T47D (cell line): ENCODE results near the gene SAMD14.

Experiments
- DNase-seq, 2 experiments: peaks; one replicate each; pipeline versions ENCODE4 v3.0.0 to v3.0.0-alpha.2; 2011 to 2012; ENCODE audit warnings: low read depth in 1 of 2, low spot score in 1 of 2
- JUND ChIP-seq: IDR thresholded peaks from 2 replicates; pipeline ENCODE4 v1.6.1; 2012; ENCODE audit warnings: low read depth
- in situ Hi-C: cut with HindIII; loops from 2 replicates; pipeline ENCODE4 v1.10.0; 2016; ENCODE audit warnings: low sequenced_read_pairs, low pct_unique_long_range_greater_than_20kb

SAMD14 gene

GRCh38 chr17:50106393-50107131 lies 23.4 kb downstream of the SAMD14 start:
- DNase-seq, result no peak
- TF ChIP-seq JUND, result no peak
- in situ Hi-C loops, result no loop called here

GRCh38 chr17:50105811-50106210 lies 24.1 kb downstream of the SAMD14 start:
- DNase-seq, result no peak
- TF ChIP-seq JUND, result no peak
- in situ Hi-C loops, result no loop called here

GRCh38 chr17:50103941-50104340 lies 26.0 kb downstream of the SAMD14 start:
- DNase-seq, result no peak
- in situ Hi-C loops, result no loop called here
- TF ChIP-seq JUND, result no peak

- in situ Hi-C loops, result no loop called here
- no peak for DNase-seq
- TF ChIP-seq JUND, result no peak
Measured at GRCh38 chr17:50103252-50103651, 26.7 kb downstream of the SAMD14 start.

- peak in 1 of 2 experiments; percentile 35 for DNase-seq
- TF ChIP-seq JUND, result no peak
- in situ Hi-C loops, result no loop called here
Measured at GRCh38 chr17:50102164-50102991, 27.6 kb downstream of the SAMD14 start.

- in situ Hi-C loops, result no loop called here
- no peak for TF ChIP-seq JUND
- DNase-seq, result no peak
Measured at GRCh38 chr17:50101346-50102163, 28.4 kb downstream of the SAMD14 start.

- DNase-seq, result no peak
- in situ Hi-C loops, result no loop called here
- TF ChIP-seq JUND, result no peak
Measured at GRCh38 chr17:50100921-50101345, 29.0 kb downstream of the SAMD14 start.

- peak in 1 of 2 experiments; percentile 54 for DNase-seq
- no peak for TF ChIP-seq JUND
- in situ Hi-C loops, result no loop called here
Measured at GRCh38 chr17:50100480-50100883, 29.5 kb downstream of the SAMD14 start.

- no peak for DNase-seq
- no peak for TF ChIP-seq JUND
- in situ Hi-C loops, result no loop called here
Measured at GRCh38 chr17:50099003-50099402, 31.0 kb downstream of the SAMD14 start.

GRCh38 chr17:50098583-50098982 lies 31.4 kb downstream of the SAMD14 start:
- DNase-seq, result no peak
- in situ Hi-C loops, result no loop called here
- TF ChIP-seq JUND, result no peak

- no peak for DNase-seq
- TF ChIP-seq JUND, result no peak
- in situ Hi-C loops, result no loop called here
Measured at GRCh38 chr17:50097926-50098325, 32.0 kb downstream of the SAMD14 start.

- TF ChIP-seq JUND, result no peak
- DNase-seq, result no peak
- in situ Hi-C loops, result no loop called here
Measured at GRCh38 chr17:50097455-50097854, 32.5 kb downstream of the SAMD14 start.

- no peak for TF ChIP-seq JUND
- no peak for DNase-seq
- in situ Hi-C loops, result no loop called here
Measured at GRCh38 chr17:50096758-50097157, 33.2 kb downstream of the SAMD14 start.
